Raji (cell line): Measurements from ENCODE around the gene DSE.

Source experiments
- POLR2A ChIP-seq: IDR thresholded peaks from 2 replicates; pipeline ENCODE4 v1.6.1; 2011; ENCODE audit warnings: low read depth, low read length, control low read depth; ENCODE audit not compliant: insufficient read depth

The DSE gene

DNA sequence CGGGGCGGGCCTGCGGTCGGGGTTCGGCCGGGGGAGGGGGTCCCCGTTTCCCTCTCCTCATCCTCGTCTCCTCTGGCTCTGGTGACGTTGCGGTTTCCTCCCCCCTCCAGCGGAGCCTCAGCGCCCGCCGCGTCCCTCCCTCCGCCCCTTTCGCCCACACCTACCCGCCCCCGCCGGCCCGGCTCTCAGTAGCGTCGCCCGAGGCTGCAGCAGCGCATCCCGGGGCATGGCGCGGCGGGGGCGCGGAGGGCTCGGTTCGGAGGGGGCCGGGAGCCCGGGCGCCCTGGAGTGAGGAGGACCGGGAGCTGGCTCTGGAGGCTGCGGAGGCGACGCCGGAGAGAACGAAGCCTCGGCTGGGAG is at the start of gene DSE:
Gene DSE (plus strand): TSS at position 188 of the 360 bp plus-strand sequence. CDS start 28,304 bp downstream, outside the sequence.
- no peak for TF ChIP-seq POLR2A

DNA sequence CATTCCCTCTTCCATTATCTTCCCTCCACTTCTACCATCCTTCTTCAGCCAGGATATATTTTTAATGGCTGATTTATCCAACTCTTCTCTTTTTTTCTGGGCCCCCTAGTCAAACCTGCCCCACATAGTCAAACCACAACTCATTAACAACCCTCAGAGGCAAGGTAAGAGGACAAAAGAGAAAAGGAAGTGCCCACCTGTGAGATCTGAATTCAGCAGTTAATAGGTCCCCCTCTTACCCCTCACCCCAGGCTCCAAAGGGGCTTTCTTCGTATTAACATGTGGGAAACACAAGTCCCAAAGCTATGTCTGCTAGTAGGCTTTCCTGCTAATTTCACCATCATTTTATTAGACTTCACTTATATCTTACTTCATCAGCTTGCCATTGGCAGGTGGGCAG is 46.9 kb upstream of the DSE start:
- no peak for TF ChIP-seq POLR2A

DNA sequence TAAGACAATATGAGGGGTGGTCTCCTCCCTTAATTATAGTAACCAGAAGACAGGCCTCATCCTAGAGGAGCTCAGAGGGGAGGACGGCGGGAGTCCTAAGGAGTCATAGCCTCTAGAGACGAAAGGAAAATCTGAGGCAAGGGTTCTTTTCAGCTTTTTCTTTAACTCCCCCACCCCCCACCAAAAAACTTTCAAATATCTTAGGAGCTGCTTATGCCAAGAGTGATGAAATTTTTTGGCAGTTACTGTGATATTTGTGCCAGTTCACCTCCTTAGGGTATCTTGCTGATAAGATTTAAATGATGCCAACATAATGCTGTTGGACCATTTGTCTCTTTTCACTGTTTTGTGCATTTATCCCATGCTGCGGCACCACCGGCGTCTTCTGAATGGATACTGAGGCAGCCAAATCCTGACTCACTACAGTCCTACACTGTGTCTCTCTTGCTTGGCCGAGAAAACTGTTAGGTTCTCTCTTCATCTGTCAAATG is 44.5 kb upstream of the DSE start:
- no peak for TF ChIP-seq POLR2A

DNA sequence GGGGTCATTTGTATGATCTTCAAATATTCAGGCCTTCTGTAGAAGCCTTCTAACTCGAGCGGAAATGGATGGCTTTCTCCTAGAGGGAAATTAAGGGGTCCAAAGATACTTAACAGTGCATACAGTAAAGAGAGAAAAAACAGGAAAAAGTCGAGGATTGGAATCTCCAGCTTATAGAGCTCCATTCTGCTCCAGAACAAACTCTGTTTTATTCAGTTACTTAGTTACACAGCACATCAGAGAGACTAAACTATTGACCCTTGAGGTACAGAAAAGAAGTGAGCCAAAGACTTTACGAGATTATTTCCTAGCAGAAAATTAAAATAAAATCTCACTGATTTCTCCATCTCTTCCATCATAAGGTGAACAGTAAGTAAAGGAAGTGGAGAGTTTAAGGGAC is 43.8 kb upstream of the DSE start:
- TF ChIP-seq POLR2A = no peak

DNA sequence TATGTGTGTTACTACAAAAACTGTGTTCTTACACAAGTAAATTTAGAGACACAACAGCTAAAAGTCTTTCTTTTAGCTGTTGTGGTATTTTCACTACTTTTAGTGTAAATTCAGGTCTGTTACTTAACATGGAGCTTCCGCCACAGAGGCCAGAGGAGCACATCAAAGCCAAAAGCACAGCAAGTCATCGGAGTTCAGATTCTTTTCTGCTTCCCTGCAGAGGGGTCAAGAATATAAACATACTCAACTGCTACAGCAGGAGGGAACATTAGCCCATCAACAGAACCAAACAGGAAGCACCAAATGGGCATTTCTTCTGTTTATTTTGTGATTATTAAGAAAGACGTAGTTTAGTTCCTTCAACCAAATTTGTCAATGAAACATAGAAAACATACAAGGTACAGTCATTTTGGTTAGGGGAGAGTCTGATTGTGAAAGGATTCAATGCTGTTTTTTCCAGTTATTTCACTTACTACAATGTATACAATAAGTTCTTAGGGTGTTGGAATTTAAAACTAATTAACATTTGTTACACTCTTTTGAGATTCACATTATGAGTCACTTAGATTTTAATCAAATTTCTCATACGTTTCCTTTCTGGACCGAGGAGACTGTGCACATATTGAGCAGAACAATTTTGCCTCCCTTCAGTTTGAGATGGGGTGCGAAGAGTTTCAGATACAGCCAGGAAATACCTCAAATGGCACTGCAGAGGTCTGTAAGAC is 42.8 kb upstream of the DSE start:
- no peak for TF ChIP-seq POLR2A

DNA sequence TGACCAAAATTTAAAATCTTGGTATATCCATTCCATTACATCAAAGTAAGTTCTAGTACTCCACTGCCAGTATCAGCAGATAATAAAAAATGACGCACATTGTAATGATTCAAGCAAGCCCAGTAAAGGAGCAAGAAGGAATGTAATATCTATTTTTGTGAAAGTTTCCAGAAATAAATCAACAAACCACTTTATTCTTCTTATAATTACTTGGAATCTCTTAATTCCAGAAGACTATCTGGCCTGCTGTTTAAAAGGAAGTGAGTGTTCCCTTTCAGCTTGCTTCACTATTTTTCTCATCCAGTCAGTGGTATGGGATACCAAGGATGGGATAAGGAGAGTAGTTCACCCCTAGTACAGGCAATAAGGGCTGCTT is 42.2 kb upstream of the DSE start:
- no peak for TF ChIP-seq POLR2A

DNA sequence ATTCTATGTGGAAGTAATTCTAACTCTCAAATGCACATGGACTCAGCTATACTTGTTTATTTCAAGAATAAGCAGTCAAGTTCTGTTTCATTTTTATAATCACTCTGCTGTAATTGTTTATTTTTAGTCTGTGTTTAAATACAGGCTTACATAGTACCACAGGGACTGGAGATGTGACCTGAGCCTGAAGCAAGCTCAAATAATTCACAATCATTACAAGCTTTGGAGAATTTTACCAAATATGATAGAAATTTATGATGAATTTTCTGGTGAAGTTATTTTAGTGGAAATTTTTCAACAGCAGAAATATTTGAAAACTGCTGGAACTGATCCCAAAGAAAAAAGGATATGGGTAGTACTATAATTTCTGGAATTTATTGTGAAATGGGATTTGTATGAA is 41.6 kb upstream of the DSE start:
- TF ChIP-seq POLR2A = no peak

DNA sequence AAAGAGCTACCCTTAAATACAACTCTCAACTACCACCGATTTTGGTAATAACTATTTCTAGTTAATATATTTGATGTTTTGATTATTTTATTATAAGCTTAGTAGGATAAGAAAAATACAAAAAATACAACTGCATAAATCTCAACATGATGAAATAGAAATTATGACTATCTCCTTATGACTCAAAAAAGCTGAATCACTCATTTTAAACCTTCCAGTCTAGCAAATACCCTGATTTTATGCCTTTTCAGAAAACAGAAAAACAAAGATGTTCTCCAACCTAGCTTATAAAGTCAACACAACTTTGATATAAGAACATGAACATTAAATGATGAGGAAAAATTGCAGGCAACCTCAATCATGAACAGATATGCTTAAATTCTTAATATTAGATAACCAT is 40.2 kb upstream of the DSE start:
- no peak for TF ChIP-seq POLR2A

DNA sequence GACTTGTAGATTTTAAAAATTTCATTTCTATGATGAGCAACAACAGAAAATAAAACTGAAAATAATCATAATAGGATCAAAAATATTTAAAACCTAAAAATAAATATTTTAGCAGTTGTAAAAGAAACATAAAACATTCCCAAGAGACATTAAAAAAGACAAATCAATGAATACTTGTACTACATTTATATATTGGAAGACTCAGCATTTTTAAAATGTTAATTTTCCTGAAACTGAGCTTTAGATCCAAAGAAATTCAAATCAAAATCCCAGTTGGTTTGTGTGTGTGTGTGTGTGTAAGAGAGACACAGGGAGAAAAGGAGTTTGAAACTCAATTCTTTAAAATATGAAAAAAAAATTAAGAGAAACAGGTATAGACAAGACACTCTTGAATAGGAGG is 38.7 kb upstream of the DSE start:
- TF ChIP-seq POLR2A = no peak

DNA sequence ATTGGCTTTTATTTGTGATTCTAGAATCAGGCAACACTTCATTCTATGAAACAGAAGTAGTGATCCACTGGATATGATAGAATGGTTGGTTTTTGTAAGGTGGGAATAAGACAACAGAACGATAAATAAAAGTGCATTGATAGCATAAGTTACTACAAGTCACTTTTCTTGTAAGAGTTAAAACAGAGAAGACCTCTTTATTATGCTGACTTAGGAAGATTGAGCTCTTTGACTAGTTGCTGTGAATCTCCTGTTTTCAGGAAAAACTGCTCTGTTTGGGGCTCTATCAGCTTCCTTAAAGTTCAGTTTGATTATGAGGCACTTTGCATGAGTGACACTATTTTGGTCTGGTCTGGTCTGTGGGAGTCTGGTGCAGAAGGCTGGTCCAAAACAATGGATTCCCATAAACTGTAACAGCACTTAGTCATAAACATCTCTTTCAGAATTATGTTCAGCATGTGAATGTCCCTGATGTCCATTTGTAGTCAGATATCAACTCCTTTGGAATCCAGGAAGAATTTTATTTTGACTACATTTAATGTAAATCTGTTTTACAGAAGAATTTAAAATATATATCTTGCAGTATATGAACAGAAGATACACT is 35.0 kb upstream of the DSE start:
- no peak for TF ChIP-seq POLR2A

DNA sequence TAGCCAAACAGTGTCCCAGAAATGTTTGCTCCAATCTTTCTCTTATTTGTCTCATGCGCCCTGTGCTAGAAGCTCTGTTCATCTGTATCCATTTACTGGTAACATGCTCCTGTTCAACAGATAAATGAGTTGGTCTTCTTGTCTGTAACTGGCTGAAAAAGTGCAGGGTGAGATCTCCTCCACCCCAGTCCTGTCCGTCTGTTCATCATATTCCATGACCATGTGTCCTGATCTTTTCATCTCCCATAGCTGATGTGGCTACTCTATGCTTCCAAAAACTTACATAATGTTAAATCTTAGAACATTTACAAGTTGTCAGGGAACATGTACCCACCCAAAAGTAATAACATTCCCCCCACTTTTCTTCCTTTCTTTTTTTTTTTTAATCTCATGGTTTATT is 31.8 kb upstream of the DSE start:
- TF ChIP-seq POLR2A = no peak

DNA sequence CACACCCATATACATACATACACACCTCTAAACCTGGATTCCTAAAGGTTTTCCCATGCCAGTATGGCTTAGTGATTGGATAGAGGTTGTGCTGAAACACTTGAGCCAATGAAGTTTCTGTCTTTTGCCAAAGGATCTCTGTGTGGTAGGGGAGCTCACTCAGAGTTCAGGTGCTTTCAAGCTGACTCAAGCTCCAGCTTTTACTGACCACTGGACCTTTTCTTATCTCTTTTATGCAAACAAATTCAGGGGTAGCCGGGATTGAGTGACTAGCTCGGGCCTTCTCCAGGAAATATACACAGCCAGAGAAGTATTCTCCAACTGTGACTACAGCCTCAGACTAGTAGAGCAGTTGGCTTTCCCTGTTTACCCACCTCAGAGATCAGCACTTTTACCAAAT is 21.5 kb upstream of the DSE start:
- no peak for TF ChIP-seq POLR2A

DNA sequence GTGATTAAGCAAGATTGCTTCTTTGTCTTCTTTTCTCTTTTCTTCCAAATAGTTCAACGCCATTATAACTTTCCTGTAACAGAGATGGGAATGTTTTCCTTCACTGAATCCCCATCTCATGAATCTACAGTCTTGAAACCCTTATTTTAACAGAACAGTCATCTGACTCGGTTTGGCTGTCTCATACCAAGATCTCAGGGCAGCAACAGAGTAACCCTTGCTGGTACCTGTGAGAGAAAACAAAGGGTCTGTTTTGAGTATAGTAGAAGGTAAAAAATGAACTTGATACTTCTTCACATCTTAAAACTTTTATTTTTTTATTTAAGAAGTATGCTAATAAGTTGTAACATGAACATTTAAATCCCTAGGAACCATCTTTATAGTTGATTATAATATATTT is 19.6 kb upstream of the DSE start:
- TF ChIP-seq POLR2A = no peak

DNA sequence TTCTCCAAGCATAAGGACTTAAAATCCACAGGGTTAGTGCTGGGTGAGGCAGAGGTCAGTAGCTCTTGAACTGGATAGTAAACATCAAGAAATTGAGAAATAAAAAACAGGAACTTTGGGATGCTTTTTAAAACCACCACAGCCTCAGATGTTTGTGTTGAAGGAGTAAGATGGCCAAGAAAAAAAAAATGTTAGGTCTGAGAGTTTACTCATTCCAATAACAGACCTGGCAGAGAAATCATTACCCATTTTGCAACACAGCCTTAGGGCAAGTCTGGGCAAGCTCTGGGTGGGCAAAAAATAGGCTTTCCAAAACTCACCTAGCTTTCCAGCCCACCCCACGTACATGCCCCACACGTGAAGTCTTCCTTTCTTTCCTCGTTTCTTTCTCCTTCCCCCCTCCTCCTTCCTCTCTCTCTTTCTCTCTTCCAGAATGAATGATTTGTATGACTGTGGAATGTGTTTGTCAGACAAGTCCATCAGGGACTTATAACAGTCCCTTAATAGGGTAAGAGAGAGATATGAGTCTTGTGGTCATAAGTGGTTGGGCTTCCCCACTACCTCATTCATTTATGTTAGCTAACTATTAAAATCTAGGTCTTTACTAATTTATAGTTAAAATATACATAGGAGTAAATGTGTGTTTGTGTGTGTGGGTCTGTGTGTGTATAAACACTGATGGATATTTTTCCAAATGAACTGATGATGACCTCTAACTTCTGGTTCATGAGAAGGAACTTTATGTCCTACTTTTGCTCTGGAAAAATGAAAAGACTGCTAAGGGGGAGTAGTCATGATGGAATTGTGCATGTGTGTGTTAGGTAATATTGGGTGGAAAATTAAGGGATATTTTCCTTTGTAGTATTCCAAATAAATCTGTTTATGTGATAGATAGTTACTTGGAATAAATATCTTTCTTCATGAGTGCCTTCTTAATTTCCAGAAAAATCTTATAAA is 18.0 kb upstream of the DSE start:
- TF ChIP-seq POLR2A = no peak

DNA sequence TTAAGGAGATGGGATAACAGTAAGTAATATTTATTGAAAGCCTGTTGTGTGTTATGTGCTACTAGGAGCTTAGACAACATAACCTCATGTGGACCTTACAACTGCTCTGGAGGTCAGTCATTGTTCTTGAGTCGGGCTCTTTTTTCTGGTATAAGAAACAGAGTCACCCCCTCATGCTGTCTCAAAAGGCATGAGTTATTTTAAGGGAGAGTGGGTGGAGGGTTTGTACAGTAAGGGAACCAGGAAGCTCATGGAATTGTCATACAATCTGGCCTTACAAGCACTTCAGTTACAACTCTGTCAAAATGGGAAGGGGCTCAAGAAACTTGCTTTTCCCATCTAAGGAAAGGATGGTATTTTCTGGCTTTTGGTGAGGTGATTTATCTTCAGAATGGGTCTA is 16.5 kb upstream of the DSE start:
- TF ChIP-seq POLR2A = no peak

DNA sequence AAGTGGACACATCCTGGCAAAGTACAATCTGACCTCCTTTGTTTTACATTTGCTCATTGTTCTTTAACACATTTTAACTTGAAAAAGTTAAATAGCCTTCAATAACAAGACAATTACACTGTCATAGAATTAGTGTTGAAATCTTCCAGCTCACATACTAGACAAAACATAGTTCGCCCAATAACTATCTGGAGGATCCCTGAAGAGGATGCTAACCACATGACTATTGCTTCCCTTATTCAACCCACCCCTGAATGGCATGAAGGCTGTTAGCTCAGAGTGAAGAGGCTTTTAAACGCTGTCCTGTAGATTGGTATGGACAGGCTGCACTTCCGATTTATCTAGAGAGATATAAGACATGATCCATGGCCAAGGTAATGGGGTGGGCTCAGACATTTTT is 15.0 kb upstream of the DSE start:
- no peak for TF ChIP-seq POLR2A

DNA sequence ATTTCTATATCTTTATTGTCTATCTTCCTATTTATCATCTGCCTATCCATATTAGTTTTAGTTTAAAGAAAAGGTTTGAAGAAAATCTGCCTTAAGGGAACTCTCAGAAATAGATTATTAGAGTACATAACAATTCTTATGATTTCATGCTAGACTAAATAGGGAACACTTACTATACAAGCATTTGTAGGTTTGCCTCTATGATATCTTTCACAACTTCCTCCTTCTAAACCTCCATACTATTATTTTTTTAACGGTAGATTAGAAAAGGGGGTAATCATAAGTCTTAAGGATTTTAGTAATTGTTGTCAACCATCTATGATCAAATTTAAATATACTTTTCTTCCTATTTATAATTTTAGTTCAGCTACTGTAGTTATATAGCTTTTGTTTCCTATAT is 11.6 kb upstream of the DSE start:
- TF ChIP-seq POLR2A = no peak

DNA sequence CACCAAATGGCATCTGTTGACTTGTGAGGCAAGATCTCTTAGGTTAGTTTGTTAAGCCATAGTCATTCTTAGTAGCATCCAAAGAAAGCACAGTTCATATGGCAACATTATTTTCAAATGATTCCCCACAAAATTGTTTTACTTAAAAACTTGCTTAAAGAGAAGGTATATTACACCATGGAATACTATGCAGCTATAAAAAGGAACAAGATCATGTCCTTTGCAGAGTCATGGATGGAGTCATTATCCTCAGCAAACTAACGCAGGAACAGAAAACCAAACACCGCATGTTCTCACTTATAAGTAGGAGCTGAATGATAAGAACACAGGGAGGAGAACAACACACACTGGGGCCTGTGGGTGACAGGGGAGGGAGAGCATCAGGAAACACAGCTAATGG is 10.9 kb upstream of the DSE start:
- TF ChIP-seq POLR2A = no peak
